22Rv1 (cell line): ENCODE data around the gene SENP6.

Experiments
- ZFX ChIP-seq: fragments of 450-650 bp; IDR thresholded peaks from 2 replicates; pipeline ENCODE4 v1.6.1; 2017; ENCODE audit warnings: antibody characterized with exemption, borderline replicate concordance
- TF ChIP-seq, protein P1 (sequence below): fragments of 450-650 bp; IDR thresholded peaks from 2 replicates; pipeline ENCODE4 v1.5.1; 2017; ENCODE audit warnings: mild to moderate bottlenecking

DNA sequence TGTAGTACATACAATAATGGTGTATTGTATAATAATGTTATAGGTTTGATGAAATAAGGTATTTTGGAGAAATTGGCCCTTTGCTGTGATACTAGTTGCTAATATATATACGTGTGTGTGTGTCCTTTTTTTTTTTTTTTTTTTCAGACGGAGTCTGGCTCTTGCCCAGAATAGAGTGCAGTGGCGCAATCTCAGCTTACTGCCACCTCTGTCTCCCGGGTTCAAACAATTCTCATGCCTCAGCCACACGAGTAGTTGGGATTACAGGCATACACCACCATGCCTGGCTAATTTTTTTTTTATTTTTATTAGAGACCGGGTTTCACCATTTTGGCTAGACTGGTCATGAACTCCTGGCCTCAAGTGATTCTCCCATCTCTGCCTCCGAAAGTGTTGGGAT lies 23.3 kb downstream of the SENP6 start:
- TF ChIP-seq, protein P1, sequence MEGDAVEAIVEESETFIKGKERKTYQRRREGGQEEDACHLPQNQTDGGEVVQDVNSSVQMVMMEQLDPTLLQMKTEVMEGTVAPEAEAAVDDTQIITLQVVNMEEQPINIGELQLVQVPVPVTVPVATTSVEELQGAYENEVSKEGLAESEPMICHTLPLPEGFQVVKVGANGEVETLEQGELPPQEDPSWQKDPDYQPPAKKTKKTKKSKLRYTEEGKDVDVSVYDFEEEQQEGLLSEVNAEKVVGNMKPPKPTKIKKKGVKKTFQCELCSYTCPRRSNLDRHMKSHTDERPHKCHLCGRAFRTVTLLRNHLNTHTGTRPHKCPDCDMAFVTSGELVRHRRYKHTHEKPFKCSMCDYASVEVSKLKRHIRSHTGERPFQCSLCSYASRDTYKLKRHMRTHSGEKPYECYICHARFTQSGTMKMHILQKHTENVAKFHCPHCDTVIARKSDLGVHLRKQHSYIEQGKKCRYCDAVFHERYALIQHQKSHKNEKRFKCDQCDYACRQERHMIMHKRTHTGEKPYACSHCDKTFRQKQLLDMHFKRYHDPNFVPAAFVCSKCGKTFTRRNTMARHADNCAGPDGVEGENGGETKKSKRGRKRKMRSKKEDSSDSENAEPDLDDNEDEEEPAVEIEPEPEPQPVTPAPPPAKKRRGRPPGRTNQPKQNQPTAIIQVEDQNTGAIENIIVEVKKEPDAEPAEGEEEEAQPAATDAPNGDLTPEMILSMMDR: no peak
- TF ChIP-seq ZFX: no peak
